HepG2 (cell line): ENCODE measurements around the gene RNU7-1. TPM values are rescaled to one million over a fixed set of nuclear protein-coding genes. Genes with fewer than 3 reads are reported as not detected.

Experiments used
- AKAP8 ChIP-seq: sonication (generic); formaldehyde crosslinking; IDR thresholded peaks from 2 replicates; pipeline ENCODE4 v1.5.1; 2020; ENCODE audit warnings: mild to moderate bottlenecking, missing genetic modification reagents
- CAMTA2 ChIP-seq: sonication (generic); formaldehyde crosslinking; IDR thresholded peaks from 2 replicates; pipeline ENCODE4 v1.4.0; 2020; ENCODE audit warnings: mild to moderate bottlenecking, missing genetic modification reagents, borderline replicate concordance
- GABPA ChIP-seq, 2 experiments: IDR thresholded peaks; 2 replicates each; pipeline ENCODE4 v1.6.1; 2011 to 2016; ENCODE audit warnings: low read depth in 2 of 2, low read length in 1 of 2, missing biosample characterization in 1 of 2, missing genetic modification characterization in 1 of 2
- GABPB1 ChIP-seq: IDR thresholded peaks from 2 replicates; pipeline ENCODE4 v1.6.1; 2016; ENCODE audit warnings: mild to moderate bottlenecking, missing genetic modification reagents, moderate library complexity, missing compliant biosample characterization
- GMEB2 ChIP-seq: IDR thresholded peaks from 2 replicates; pipeline ENCODE4 v1.6.1; 2016; ENCODE audit warnings: missing biosample characterization, missing genetic modification reagents, low read depth
- HMGXB4 ChIP-seq, 2 experiments: sonication (generic) in 1 of 2; formaldehyde crosslinking in 1 of 2; IDR thresholded peaks; 2 replicates each; pipeline versions ENCODE4 v1.4.0 to v1.6.1; 2018 to 2020; ENCODE audit warnings: missing genetic modification reagents in 2 of 2, borderline replicate concordance in 1 of 2, low read depth in 1 of 2, mild to moderate bottlenecking in 1 of 2, missing biosample characterization in 1 of 2
- HNRNPK ChIP-seq: fragments of 200-400 bp; formaldehyde crosslinking; IDR thresholded peaks from 2 replicates; pipeline ENCODE4 v1.6.1; 2018; ENCODE audit warnings: low read length, low read depth, moderate library complexity, mild to moderate bottlenecking; ENCODE audit not compliant: poor library complexity, severe bottlenecking
- ISX ChIP-seq: sonication (generic); formaldehyde crosslinking; conservative IDR thresholded peaks from 2 replicates; pipeline ENCODE4 v1.5.0; 2020; ENCODE audit warnings: missing genetic modification reagents
- KAT7 ChIP-seq: IDR thresholded peaks from 2 replicates; pipeline ENCODE4 v1.6.1; 2018; ENCODE audit warnings: borderline replicate concordance, missing compliant biosample characterization
- NR2F2 ChIP-seq: IDR thresholded peaks from 2 replicates; pipeline ENCODE4 v1.6.1; 2012; ENCODE audit warnings: low read depth, inconsistent platforms, borderline replicate concordance
- PATZ1 ChIP-seq: sonication (generic); formaldehyde crosslinking; IDR thresholded peaks from 2 replicates; pipeline ENCODE4 v1.4.0; 2020; ENCODE audit warnings: missing genetic modification reagents
- RBFOX2 ChIP-seq: fragments of 200-400 bp; formaldehyde crosslinking; IDR thresholded peaks from 2 replicates; pipeline ENCODE4 v1.6.1; 2017; ENCODE audit warnings: low read depth, mild to moderate bottlenecking, low read length
- RXRA ChIP-seq: sonication (generic); formaldehyde crosslinking; IDR thresholded peaks from 2 replicates; pipeline ENCODE4 v1.5.1; 2020; ENCODE audit warnings: missing genetic modification reagents
- TCF12 ChIP-seq, 2 experiments: fragments of 450-650 bp in 1 of 2; sonication (generic) in 1 of 2; formaldehyde crosslinking in 1 of 2; IDR thresholded peaks; 2 replicates each; pipeline versions ENCODE4 v1.6.1 to v1.8.0; 2017 to 2022; ENCODE audit warnings: antibody characterized with exemption in 1 of 2, mild to moderate bottlenecking in 1 of 2, missing genetic modification reagents in 1 of 2, moderate library complexity in 1 of 2
- THYN1 ChIP-seq: sonication (generic); formaldehyde crosslinking; IDR thresholded peaks from 2 replicates; pipeline ENCODE4 v1.8.1; 2023; ENCODE audit warnings: low read depth, mild to moderate bottlenecking, moderate library complexity, missing genetic modification reagents, borderline replicate concordance
- XRCC5 ChIP-seq: fragments of 200-400 bp; formaldehyde crosslinking; optimal IDR thresholded peaks from 2 replicates; pipeline ENCODE3; 2017; ENCODE audit warnings: mild to moderate bottlenecking, low read length
- ZNF513 ChIP-seq: sonication (generic); formaldehyde crosslinking; conservative IDR thresholded peaks from 2 replicates; pipeline ENCODE4 v1.5.0; 2020; ENCODE audit warnings: missing genetic modification reagents
- ZNF800 ChIP-seq: sonication (generic); formaldehyde crosslinking; IDR thresholded peaks from 2 replicates; pipeline ENCODE4 v1.4.0; 2020; ENCODE audit warnings: missing genetic modification reagents
- polyA plus RNA-seq, 8 experiments: library from polyadenylated mRNA; depleted of rRNA in 3 of 8; stranded (reverse) in 7 of 8; unstranded in 1 of 8; fragments of >200 nt; fragmentation: Illumina TruSeq in 4 of 8; extraction: Trizol in 4 of 8; gene quantifications; 2 replicates each; pipeline versions ENCODE4 v1.2.1 to v1.2.3, GENCODE V29; 2011 to 2016; ENCODE audit warnings: low read depth in 4 of 8, missing spikeins in 1 of 8, mixed read lengths in 1 of 8; ENCODE audit not compliant: insufficient read depth in 1 of 8
- total RNA-seq, 5 experiments: library from RNA; depleted of rRNA; stranded (reverse); fragments of >200 nt; fragmentation: Illumina TruSeq; extraction: Trizol; gene quantifications; 2 replicates each; pipeline ENCODE4 v1.2.3, GENCODE V29; 2016; ENCODE audit warnings: low read depth in 1 of 5

Gene RNU7-1
- total and polyA plus RNA-seq, 2 of the 13 experiments (the other 11 are each of a cell fraction or from before 2014, with no cell fraction given), result not detected

- TF ChIP-seq GMEB2 (CRISPR knock-in tag) (no peak), HNRNPK (peak; percentile 99), THYN1 (CRISPR knock-in tag) (0 out of 2 replicates have a peak, but pooled peaks have one; percentile 52), RXRA (CRISPR knock-in tag) (0 out of 2 replicates have a peak, but pooled peaks have one; percentile 14), AKAP8 (0 out of 2 replicates have a peak, but pooled peaks have one; percentile 42), ZNF513 (CRISPR knock-in tag) (no peak), RBFOX2 (peak; percentile 77), HMGXB4 (CRISPR knock-in tag; IDR thresholded peaks at IDR 0.05; ENCODE audit: borderline replicate concordance in 1 of 2, low read depth in 1 of 2) (peak in 1 of 2 experiments; percentile 46; a peak in 1 of 4 replicates), ZNF800 (CRISPR knock-in tag) (0 out of 2 replicates have a peak, but pooled peaks have one; percentile 49), TCF12 (IDR thresholded peaks at IDR 0.05) (no peak), TCF12 (CRISPR knock-in tag; IDR thresholded peaks at IDR 0.05) (0 out of 2 replicates have a peak, but pooled peaks have one; percentile 49), KAT7 (CRISPR knock-in tag) (peak; percentile 69; the same call in 1 of the 2 replicates), ISX (CRISPR knock-in tag) (0 out of 2 replicates have a peak, but pooled peaks have one; percentile 61), CAMTA2 (CRISPR knock-in tag) (0 out of 2 replicates have a peak, but pooled peaks have one; percentile 14), GABPA (IDR thresholded peaks at IDR 0.05; ENCODE audit: low read depth, low read length) (no peak), GABPA (CRISPR knock-in tag; IDR thresholded peaks at IDR 0.05; ENCODE audit: low read depth) (no peak), NR2F2 (0 out of 2 replicates have a peak, but pooled peaks have one; percentile 7), XRCC5 (peak; percentile 14), GABPB1 (CRISPR knock-in tag) (peak; percentile 48; the same call in 1 of the 2 replicates), PATZ1 (peak; percentile 43; the same call in 1 of the 2 replicates)
Observed at GRCh38 chr12:6914246-6914946, 29.2 kb upstream of the RNU7-1 start, which contains the start of gene ENO2 (continued).
